LNCaP clone FGC (cell line): ENCODE results near the gene CCDC92B.

ENCODE experiments used
- DNase-seq: peaks from one replicate; pipeline ENCODE4 v3.0.0-alpha.2; 2011; ENCODE audit warnings: low read depth
- H3K4me3 ChIP-seq: 2 replicates; pipeline ENCODE4 v1.5.1; 2011; ENCODE audit warnings: mild to moderate bottlenecking, low read depth, low read length, control low read depth
- TF ChIP-seq, protein P1 (sequence below): IDR thresholded peaks from 2 replicates; pipeline ENCODE4 v1.5.1; 2012; ENCODE audit warnings: mild to moderate bottlenecking; ENCODE audit not compliant: control insufficient read depth, insufficient read depth; ENCODE audit errors: extremely low read depth

Gene CCDC92B

DNA sequence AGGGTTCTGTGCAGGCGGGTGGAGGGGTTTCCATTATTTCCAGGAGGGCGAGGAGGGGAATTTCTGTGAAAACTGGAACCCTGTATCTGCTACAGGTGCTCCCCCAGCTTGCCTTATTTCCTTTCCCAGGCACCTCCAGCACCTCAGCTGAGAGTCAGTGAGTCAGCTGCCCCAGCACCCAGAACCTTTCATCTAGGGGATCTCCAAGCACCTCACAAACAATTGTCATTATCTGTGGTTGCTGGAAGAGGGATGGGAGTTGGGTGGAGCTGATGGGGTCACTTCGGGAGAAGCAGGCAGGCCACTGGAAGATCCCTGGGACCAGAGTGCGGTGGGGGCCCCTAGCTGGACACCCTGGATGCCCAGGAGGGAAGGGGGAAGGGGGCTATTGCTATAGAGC, 27.8 kb downstream of the CCDC92B start:
- H3K4me3 ChIP-seq, result no peak overlapping the region
- TF ChIP-seq, protein P1, sequence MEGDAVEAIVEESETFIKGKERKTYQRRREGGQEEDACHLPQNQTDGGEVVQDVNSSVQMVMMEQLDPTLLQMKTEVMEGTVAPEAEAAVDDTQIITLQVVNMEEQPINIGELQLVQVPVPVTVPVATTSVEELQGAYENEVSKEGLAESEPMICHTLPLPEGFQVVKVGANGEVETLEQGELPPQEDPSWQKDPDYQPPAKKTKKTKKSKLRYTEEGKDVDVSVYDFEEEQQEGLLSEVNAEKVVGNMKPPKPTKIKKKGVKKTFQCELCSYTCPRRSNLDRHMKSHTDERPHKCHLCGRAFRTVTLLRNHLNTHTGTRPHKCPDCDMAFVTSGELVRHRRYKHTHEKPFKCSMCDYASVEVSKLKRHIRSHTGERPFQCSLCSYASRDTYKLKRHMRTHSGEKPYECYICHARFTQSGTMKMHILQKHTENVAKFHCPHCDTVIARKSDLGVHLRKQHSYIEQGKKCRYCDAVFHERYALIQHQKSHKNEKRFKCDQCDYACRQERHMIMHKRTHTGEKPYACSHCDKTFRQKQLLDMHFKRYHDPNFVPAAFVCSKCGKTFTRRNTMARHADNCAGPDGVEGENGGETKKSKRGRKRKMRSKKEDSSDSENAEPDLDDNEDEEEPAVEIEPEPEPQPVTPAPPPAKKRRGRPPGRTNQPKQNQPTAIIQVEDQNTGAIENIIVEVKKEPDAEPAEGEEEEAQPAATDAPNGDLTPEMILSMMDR, result no peak
- DNase-seq, result no peak

DNA sequence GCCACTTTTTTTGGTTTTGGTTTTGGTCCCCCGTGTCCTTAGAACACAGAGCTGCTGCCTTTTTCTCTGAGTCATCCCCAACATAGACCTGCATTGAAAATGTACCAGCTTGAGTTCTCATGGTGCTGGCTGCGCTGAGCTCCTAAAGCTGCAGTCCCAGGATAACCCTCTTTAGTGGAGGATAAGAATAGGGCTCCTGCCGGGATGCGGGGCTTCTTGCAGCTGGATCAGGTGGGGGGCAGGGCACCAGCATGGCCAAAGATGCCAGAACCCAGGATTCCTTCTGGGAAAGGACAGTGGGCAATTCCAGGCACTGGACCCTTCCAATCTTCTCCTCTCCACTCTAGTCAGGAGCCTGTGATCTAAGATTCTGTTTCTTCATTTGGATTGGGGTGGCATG, 29.6 kb downstream of the CCDC92B start:
- TF ChIP-seq, protein P1, result no peak
- no peak overlapping the region for H3K4me3 ChIP-seq
- no peak for DNase-seq

DNA sequence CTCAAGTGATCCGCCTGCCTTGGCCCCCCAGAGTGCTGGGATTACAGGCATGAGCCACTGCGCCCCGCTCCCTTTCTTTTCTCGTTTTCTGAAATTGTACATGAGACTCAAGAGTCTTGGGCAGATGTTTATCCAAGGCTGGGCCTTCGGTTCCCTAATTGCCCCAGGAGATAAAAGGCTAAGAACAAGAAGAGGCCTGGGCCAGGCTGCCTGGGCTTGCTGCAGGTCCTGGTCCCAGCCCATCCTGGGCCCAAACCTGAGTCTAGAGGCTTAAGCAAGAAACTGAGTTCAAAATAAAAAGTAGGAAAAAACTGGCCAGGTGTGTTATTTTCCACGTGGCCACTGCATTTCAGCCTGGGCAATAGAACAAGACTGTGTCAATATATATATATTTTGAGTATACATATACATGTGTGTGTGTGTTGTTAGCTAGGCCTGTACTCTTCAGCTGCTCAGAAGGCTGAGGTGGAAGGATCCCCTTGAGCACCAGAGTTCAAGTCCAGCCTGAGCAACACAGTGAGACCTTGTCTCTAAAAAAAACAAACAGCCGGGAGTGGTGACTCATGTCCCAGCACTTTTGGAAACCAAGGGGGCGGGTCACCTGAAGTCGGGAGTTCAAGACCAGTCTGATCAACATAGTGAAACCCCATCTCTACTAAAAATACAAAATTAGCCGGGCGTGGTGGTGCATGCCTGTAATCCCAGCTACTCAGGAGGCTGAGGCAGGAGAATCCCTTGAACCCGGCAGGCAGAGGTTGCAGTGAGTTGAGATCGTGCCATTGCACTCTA, 31.1 kb downstream of the CCDC92B start:
- DNase-seq, result no peak
- H3K4me3 ChIP-seq, result no peak overlapping the region
- TF ChIP-seq, protein P1, result no peak

DNA sequence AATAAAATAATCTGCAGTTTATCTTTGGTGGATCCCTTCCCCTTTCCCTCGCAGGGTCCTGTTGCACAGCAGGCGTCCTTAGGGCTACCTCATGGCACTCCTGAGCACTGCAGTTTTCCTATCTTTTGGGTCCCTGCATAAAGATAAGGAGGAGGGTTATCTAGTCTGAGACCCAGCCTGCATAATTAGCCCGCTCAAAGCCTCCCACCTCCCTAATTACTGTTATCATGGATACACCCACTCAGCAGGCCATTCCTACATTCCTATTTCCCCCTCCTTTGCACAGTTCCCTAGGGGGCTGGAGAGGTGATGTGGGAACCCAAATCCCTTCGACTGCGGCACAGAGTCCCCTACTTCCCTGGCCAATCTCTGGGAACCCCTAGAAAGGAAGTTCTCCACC, 32.8 kb downstream of the CCDC92B start:
- no peak overlapping the region for H3K4me3 ChIP-seq
- no peak for DNase-seq
- TF ChIP-seq, protein P1, result no peak

DNA sequence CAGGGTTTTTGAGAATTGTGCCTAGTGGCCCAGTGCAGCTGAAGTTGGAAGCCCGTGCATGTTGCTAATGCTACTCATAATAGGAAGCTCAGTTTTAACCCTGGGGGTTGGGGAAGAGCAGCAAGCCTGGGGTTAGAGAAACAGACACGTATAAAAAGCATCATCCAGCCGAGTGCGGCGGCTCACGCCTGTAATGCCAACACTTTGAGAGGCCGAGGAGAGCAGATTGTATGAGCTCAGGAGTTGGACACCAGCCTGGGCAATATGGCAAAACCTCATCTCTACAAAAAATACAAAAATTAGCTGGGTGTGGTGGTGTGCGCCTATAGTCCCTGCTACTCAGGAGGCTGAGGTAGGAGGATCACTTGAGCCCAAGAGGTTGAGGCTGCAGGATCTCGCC, 35.6 kb downstream of the CCDC92B start:
- TF ChIP-seq, protein P1, result no peak
- no peak for DNase-seq
- no peak overlapping the region for H3K4me3 ChIP-seq

DNA sequence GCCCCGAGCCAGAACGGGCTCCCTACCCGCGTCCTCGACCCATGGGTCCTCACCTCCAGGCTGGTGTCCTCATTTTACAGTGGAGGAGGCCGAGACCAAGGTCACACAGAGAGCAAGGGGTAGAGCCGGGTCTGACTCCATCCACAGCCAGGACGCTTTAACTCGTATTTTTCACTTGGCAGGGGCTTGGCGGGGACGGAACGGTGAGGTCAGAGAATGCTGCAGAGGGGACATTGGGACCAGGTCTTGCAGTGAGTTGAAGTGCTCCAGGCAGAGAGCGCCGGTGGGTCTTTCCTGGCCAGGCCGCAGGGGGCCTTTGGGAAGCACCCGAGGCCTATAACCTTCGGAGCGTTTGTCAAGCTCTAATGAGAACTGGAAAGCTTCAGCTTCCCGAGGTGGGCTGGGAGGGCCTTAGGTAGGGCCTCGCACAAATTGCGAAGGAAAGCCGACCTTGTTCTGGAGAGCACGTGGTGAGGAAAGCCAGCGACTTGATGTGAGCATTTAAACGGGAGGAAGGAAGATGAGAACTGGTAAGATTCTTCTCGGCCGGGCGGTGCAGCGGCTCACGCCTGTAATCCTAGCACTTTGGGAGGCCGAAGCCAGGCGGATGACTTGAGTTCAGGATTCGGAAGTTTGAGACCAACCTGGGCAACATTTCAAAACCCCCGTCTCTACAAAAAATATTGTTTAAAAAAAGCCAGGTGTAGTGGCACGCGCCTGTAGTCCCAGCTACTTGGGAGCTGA, 37.0 kb downstream of the CCDC92B start:
- no peak for DNase-seq
- H3K4me3 ChIP-seq, result peak overlapping the region; percentile 80
- TF ChIP-seq, protein P1, result no peak
